DOHH2 (cell line): ENCODE data around the gene C1orf105.

Source experiments
- CTCF ChIP-seq: fragments of 200-600 bp; sonication (generic); IDR thresholded peaks from one replicate; pipeline ENCODE4 v1.5.1; 2014; ENCODE audit warnings: antibody characterized with exemption, mild to moderate bottlenecking, low read depth, low read length; ENCODE audit not compliant: poor library complexity, severe bottlenecking
- EZH2phosphoT487 ChIP-seq: fragments of 200-600 bp; sonication (generic); IDR thresholded peaks from 2 replicates; pipeline ENCODE4 v1.6.1; 2017; ENCODE audit warnings: borderline replicate concordance, mild to moderate bottlenecking, antibody characterized with exemption, low read length, moderate library complexity, mixed read lengths

DNA sequence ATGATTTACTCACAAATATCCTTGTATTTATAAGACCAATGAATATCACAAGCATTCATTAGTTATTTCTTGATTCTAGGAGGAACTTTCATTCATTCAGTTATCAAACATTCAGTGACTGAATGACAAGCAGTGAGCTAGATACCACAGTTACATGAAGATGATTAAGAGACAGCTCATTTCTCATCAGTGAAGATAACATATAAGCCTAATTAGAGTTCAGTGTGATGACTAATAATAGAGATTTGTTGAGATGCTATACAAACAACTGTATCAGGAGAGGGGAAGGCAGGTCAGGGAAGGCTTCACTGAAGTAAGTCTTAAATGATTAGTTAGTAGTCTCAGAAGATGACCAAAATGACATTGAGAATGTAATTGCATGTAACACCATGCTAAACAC lies 14.6 kb upstream of the C1orf105 start:
- no peak for TF ChIP-seq CTCF
- no peak for TF ChIP-seq EZH2phosphoT487
